HCT116 (cell line): ENCODE results near the gene SHISAL2A. TPM values are rescaled to one million over a fixed set of nuclear protein-coding genes. Genes with fewer than 3 reads are reported as not detected.

Experiments
- ATAC-seq: fragments of 200-7000 bp; cut with Tn5 transposase; 2 replicates; pipeline ENCODE4 v1.9.1; 2020; ENCODE audit warnings: mild to moderate bottlenecking, moderate library complexity
- BruUV-seq: library from RNA; stranded (reverse); fragments of 400-500 nt; replicated peaks from 2 replicates; lab custom pipeline; 2021; lab: Mats Ljungman, UMichigan
- CTCF ChIA-PET: fragments of 300-600 bp; sonication (Branson Sonifier 250); formaldehyde crosslinking; loops from one replicate; lab custom pipeline; 2021; ENCODE audit warnings: antibody characterized with exemption; lab: Charles Lee
- POLR2A ChIA-PET: fragments of 300-600, 350-600 bp; sonication (Branson Sonifier 250); formaldehyde crosslinking; loops from one replicate; lab custom pipeline; 2021; ENCODE audit warnings: antibody characterized with exemption; lab: Charles Lee
- RAD21 ChIA-PET, 2 experiments: fragments of 300-600 bp; sonication (Branson Sonifier 250); formaldehyde crosslinking; loops; one replicate each; lab custom pipeline; 2023; ENCODE audit warnings: low total read pairs in 2 of 2; ENCODE audit not compliant: uncharacterized antibody in 2 of 2, unreplicated experiment in 2 of 2, low non-redundant PET in 1 of 2; lab: Charles Lee
- DNase-seq: peaks from one replicate; pipeline ENCODE4 v3.0.0-alpha.2; 2010; ENCODE audit warnings: low read depth, low spot score
- H2AFZ ChIP-seq: fragments of 200-600 bp; shearing (Covaris generic), sonication (generic); 2 replicates; pipeline ENCODE4 v1.6.1; 2017; ENCODE audit warnings: low read depth, mixed run types, mixed read lengths, antibody characterized with exemption, low read length; ENCODE audit not compliant: poor library complexity, severe bottlenecking
- H3K27ac ChIP-seq: 2 replicates; pipeline ENCODE4 v1.5.1; 2012; ENCODE audit warnings: low read depth, low read length
- H3K27me3 ChIP-seq: fragments of 200-600 bp; sonication (generic); 2 replicates; pipeline ENCODE4 v1.6.1; 2016; ENCODE audit warnings: mixed run types, low read length, mixed read lengths; ENCODE audit not compliant: insufficient read depth
- H3K36me3 ChIP-seq, 2 experiments: fragments of 200-500 bp in 1 of 2; fragments of 200-600 bp in 1 of 2; sonication (Bioruptor generic) in 1 of 2; sonication (generic) in 1 of 2; 2 replicates each; pipeline versions ENCODE4 v1.5.1 to v1.6.1; 2014 to 2016; ENCODE audit warnings: low read length in 2 of 2, inconsistent platforms in 1 of 2, mixed read lengths in 1 of 2, mixed run types in 1 of 2; ENCODE audit not compliant: insufficient read depth in 2 of 2, control insufficient read depth in 1 of 2
- H3K4me1 ChIP-seq, 2 experiments: fragments of 200-600 bp in 1 of 2; sonication (generic) in 1 of 2; 2 replicates each; pipeline versions ENCODE4 v1.5.1 to v1.6.1; 2012 to 2017; ENCODE audit warnings: low read length in 2 of 2, inconsistent platforms in 1 of 2, mild to moderate bottlenecking in 1 of 2, mixed read lengths in 1 of 2, mixed run types in 1 of 2, moderate library complexity in 1 of 2; ENCODE audit not compliant: insufficient read depth in 2 of 2, control insufficient read depth in 1 of 2
- H3K4me2 ChIP-seq: fragments of 200-600 bp; sonication (generic); 2 replicates; pipeline ENCODE4 v1.6.1; 2017; ENCODE audit warnings: mixed run types, low read length, mixed read lengths
- H3K4me3 ChIP-seq, 2 experiments: fragments of 200-600 bp in 1 of 2; sonication (generic) in 1 of 2; replicated peaks in 1 of 2; 2 replicates each; pipeline ENCODE4 v1.5.1; 2011 to 2016; ENCODE audit warnings: low read length in 2 of 2, control low read depth in 1 of 2, low read depth in 1 of 2, mild to moderate bottlenecking in 1 of 2, mixed read lengths in 1 of 2, mixed run types in 1 of 2
- H3K79me2 ChIP-seq: fragments of 200-600 bp; sonication (generic); 2 replicates; pipeline ENCODE4 v1.6.1; 2017; ENCODE audit warnings: mild to moderate bottlenecking, mixed run types, low read length, moderate library complexity, mixed read lengths; ENCODE audit not compliant: insufficient read depth
- H3K9ac ChIP-seq: fragments of 200-600 bp; sonication (generic); 2 replicates; pipeline ENCODE4 v1.6.1; 2016; ENCODE audit warnings: low read length, mixed read lengths
- H3K9me2 ChIP-seq: fragments of 200-600 bp; sonication (generic), shearing (Covaris generic); 2 replicates; pipeline ENCODE4 v1.6.1; 2017; ENCODE audit warnings: mixed run types, mild to moderate bottlenecking, moderate library complexity; ENCODE audit not compliant: insufficient read depth
- H3K9me3 ChIP-seq, 2 experiments: fragments of 200-500 bp in 1 of 2; fragments of 200-600 bp in 1 of 2; sonication (Bioruptor generic) in 1 of 2; sonication (generic) in 1 of 2; 2 replicates each; pipeline ENCODE4 v1.6.1; 2014 to 2017; ENCODE audit warnings: low read length in 2 of 2, mixed read lengths in 2 of 2, inconsistent platforms in 1 of 2, low read depth in 1 of 2, mild to moderate bottlenecking in 1 of 2, mixed run types in 1 of 2, moderate library complexity in 1 of 2; ENCODE audit not compliant: control insufficient read depth in 1 of 2, insufficient read depth in 1 of 2
- H4K20me1 ChIP-seq: fragments of 200-600 bp; sonication (generic), shearing (Covaris generic); 2 replicates; pipeline ENCODE4 v1.6.1; 2017; ENCODE audit warnings: mixed run types, mild to moderate bottlenecking, moderate library complexity; ENCODE audit not compliant: insufficient read depth
- ELF1 ChIP-seq: IDR thresholded peaks from 2 replicates; pipeline ENCODE4 v1.6.1; 2012; ENCODE audit warnings: low read depth, borderline replicate concordance
- EZH2phosphoT487 ChIP-seq: fragments of 200-600 bp; IDR thresholded peaks from 2 replicates; pipeline ENCODE4 v1.6.1; 2018; ENCODE audit warnings: antibody characterized with exemption, borderline replicate concordance
- POLR2AphosphoS5 ChIP-seq: IDR thresholded peaks from 2 replicates; pipeline ENCODE4 v1.6.1; 2011; ENCODE audit warnings: mild to moderate bottlenecking, low read depth, low read length, moderate library complexity
- ZFX ChIP-seq: fragments of 450-650 bp; IDR thresholded peaks from 2 replicates; pipeline ENCODE4 v1.6.1; 2017
- intact Hi-C: fragments of 100-400 bp; cut with micrococcal nuclease; formaldehyde crosslinking; loops from 2 replicates; pipeline ENCODE4 v1.10.0; 2022
- total RNA-seq: library from RNA; stranded (reverse); gene quantifications from one replicate; pipeline ENCODE4 v1.2.1, GENCODE V29; 2021; ENCODE audit not compliant: unreplicated experiment

SHISAL2A gene
- total RNA-seq, 1 experiment from 2014 or later = not detected

- RAD21 ChIA-PET = no interaction called here
- H3K27me3 ChIP-seq = no peaks in the 10 kb centered on the region
- TF ChIP-seq ZFX (no peak), ELF1 (no peak), POLR2AphosphoS5 (no peak)
- H3K4me1 ChIP-seq = no peaks in the 10 kb centered on the region
- no peak overlapping the region for H3K4me3 ChIP-seq
- H3K27ac ChIP-seq = no peak overlapping the region
- ATAC-seq (no peak), DNase-seq (no peak)
- intact Hi-C loops = no loop called here
- no TSS peak for BruUV-seq
- no peaks in the 10 kb centered on the region for H3K36me3 ChIP-seq
- H3K4me2 ChIP-seq = no peak overlapping the region
- H3K9me2 ChIP-seq = no peaks in the 10 kb centered on the region
- H3K9me3 ChIP-seq = no peaks in the 10 kb centered on the region
- no peaks in the 10 kb centered on the region for H3K79me2 ChIP-seq
- CTCF ChIA-PET = no interaction called here
- H3K9ac ChIP-seq = no peak overlapping the region
- H4K20me1 ChIP-seq = no peaks in the 10 kb centered on the region
- no peak overlapping the region for H2AFZ ChIP-seq
- POLR2A ChIA-PET = no interaction called here
Observed at GRCh38 chr1:52651904-52652303, 18.9 kb downstream of the SHISAL2A start.

- RAD21 ChIA-PET = interaction anchor here in 1 of 2 experiments (0.6 kb wide), 1 partner anchor 70 kb away, joined by 3 read pairs; no protein-coding TSS in a partner anchor
- Histone ChIP-seq H3K4me3 (no peak overlapping the region), H3K4me2 (no peak overlapping the region), H4K20me1 (no peaks in the 10 kb centered on the region), H2AFZ (no peak overlapping the region), H3K4me1 (peaks cover 0 to 2% of the 10 kb centered on the region in 2 experiments; a peak in 1 of 4 replicates), H3K79me2 (no peaks in the 10 kb centered on the region), H3K36me3 (no peaks in the 10 kb centered on the region), H3K9me2 (no peaks in the 10 kb centered on the region), H3K9me3 (no peaks in the 10 kb centered on the region), H3K27ac (no peak overlapping the region), H3K27me3 (no peaks in the 10 kb centered on the region), H3K9ac (no peak overlapping the region)
- no peak for DNase-seq
- no TSS peak for BruUV-seq
- intact Hi-C loops = no loop called here
- POLR2A ChIA-PET = interaction anchor here (0.9 kb wide), 1 partner anchor 8 kb away, joined by 3 read pairs; no protein-coding TSS in a partner anchor
- no peak for ATAC-seq
- no peak for TF ChIP-seq EZH2phosphoT487
- CTCF ChIA-PET = no interaction called here
Observed at GRCh38 chr1:52653207-52653849, 20.4 kb downstream of the SHISAL2A start.
